HEK293 (cell line): ENCODE results near the gene SPDYC.

Experiments
- CTCF ChIA-PET: fragments of 350-600 bp; formaldehyde crosslinking; extraction: SDS; loops from one replicate; lab custom pipeline; 2021; ENCODE audit warnings: antibody characterized with exemption; lab: Yijun Ruan, JAX
- POLR2A ChIA-PET: fragments of 300-600 bp; formaldehyde crosslinking; extraction: SDS; loops from one replicate; lab custom pipeline; 2020; ENCODE audit warnings: antibody characterized with exemption, inconsistent platforms; lab: Yijun Ruan, JAX
- H3K27ac ChIP-seq: fragments of 200-500 bp; sonication (Bioruptor generic); 2 replicates; pipeline ENCODE4 v1.5.1; 2014; ENCODE audit warnings: low read depth, low read length, control low read depth, inconsistent platforms; ENCODE audit errors: extremely low read depth
- H3K36me3 ChIP-seq, 2 experiments: fragments of 200-500 bp in 1 of 2; sonication (Bioruptor generic) in 1 of 2; 1 replicate in 1 of 2; 2 replicates in 1 of 2; pipeline ENCODE4 v1.5.1; 2014 to 2017; ENCODE audit warnings: inconsistent platforms in 2 of 2, low read length in 2 of 2; ENCODE audit not compliant: control insufficient read depth in 2 of 2, insufficient read depth in 1 of 2
- H3K4me1 ChIP-seq: fragments of 200-500 bp; sonication (Bioruptor generic); 2 replicates; pipeline ENCODE4 v1.5.1; 2014; ENCODE audit warnings: mild to moderate bottlenecking, low read length, inconsistent platforms; ENCODE audit not compliant: control insufficient read depth, insufficient read depth
- H3K4me3 ChIP-seq: 2 replicates; pipeline ENCODE4 v1.5.1; 2011; ENCODE audit warnings: low read depth, mild to moderate bottlenecking, control low read depth, low read length, moderate library complexity
- H3K9me3 ChIP-seq: fragments of 200-500 bp; sonication (Bioruptor generic); 2 replicates; pipeline ENCODE4 v1.5.1; 2014; ENCODE audit warnings: low read depth, low read length, inconsistent platforms; ENCODE audit not compliant: control insufficient read depth, insufficient read depth
- EGR2 ChIP-seq: fragments of 450-650 bp; formaldehyde crosslinking; IDR thresholded peaks from 2 replicates; pipeline ENCODE4 v1.5.1; 2016; ENCODE audit warnings: low read depth, missing biosample characterization, missing genetic modification characterization
- PRDM1 ChIP-seq: fragments of 450-650 bp; formaldehyde crosslinking; IDR thresholded peaks from 2 replicates; pipeline ENCODE4; 2016; ENCODE audit warnings: missing biosample characterization, missing genetic modification characterization
- PRDM10 ChIP-seq: fragments of 450-650 bp; formaldehyde crosslinking; IDR thresholded peaks from 2 replicates; pipeline ENCODE4 v1.5.1; 2016; ENCODE audit warnings: missing biosample characterization, missing genetic modification characterization
- SCRT2 ChIP-seq: fragments of 450-650 bp; formaldehyde crosslinking; IDR thresholded peaks from 2 replicates; pipeline ENCODE4 v1.5.1; 2016; ENCODE audit warnings: missing biosample characterization, missing genetic modification characterization
- ZBTB21 ChIP-seq: fragments of 450-650 bp; formaldehyde crosslinking; IDR thresholded peaks from 2 replicates; pipeline ENCODE4 v1.5.1; 2017; ENCODE audit warnings: missing biosample characterization, missing genetic modification characterization
- ZFHX2 ChIP-seq: fragments of 450-650 bp; formaldehyde crosslinking; conservative IDR thresholded peaks from 2 replicates; pipeline ENCODE4 v1.5.1; 2016; ENCODE audit warnings: missing biosample characterization, missing genetic modification characterization
- ZNF16 ChIP-seq: fragments of 450-650 bp; formaldehyde crosslinking; IDR thresholded peaks from 2 replicates; pipeline ENCODE4 v1.5.1; 2016; ENCODE audit warnings: low read depth, missing biosample characterization, missing genetic modification characterization
- ZNF19 ChIP-seq: fragments of 450-650 bp; formaldehyde crosslinking; IDR thresholded peaks from 2 replicates; pipeline ENCODE4; 2016; ENCODE audit warnings: missing biosample characterization, missing genetic modification characterization, low read depth
- ZNF24 ChIP-seq: fragments of 450-650 bp; formaldehyde crosslinking; IDR thresholded peaks from 2 replicates; pipeline ENCODE4 v1.5.1; 2016; ENCODE audit warnings: missing biosample characterization, missing genetic modification characterization
- ZNF366 ChIP-seq: fragments of 450-650 bp; formaldehyde crosslinking; conservative IDR thresholded peaks from 2 replicates; pipeline ENCODE4 v1.5.1; 2016; ENCODE audit warnings: missing biosample characterization, missing genetic modification characterization
- ZNF510 ChIP-seq: fragments of 450-650 bp; formaldehyde crosslinking; IDR thresholded peaks from 2 replicates; pipeline ENCODE4 v1.5.1; 2018; ENCODE audit warnings: mild to moderate bottlenecking, missing genetic modification characterization, missing biosample characterization; ENCODE audit not compliant: insufficient replicate concordance
- ZNF596 ChIP-seq: fragments of 450-650 bp; IDR thresholded peaks from 2 replicates; pipeline ENCODE4 v1.5.0; 2018; ENCODE audit warnings: missing biosample characterization, mild to moderate bottlenecking, missing genetic modification characterization, moderate library complexity
- ZNF621 ChIP-seq: fragments of 450-650 bp; formaldehyde crosslinking; IDR thresholded peaks from 2 replicates; pipeline ENCODE4 v1.5.1; 2017; ENCODE audit warnings: missing biosample characterization, missing genetic modification characterization
- ZNF677 ChIP-seq: fragments of 450-650 bp; IDR thresholded peaks from 2 replicates; pipeline ENCODE4 v1.5.0; 2018; ENCODE audit warnings: missing biosample characterization, mild to moderate bottlenecking, missing genetic modification characterization, moderate library complexity
- ZNF707 ChIP-seq: fragments of 450-650 bp; formaldehyde crosslinking; IDR thresholded peaks from 2 replicates; pipeline ENCODE4 v1.5.1; 2016; ENCODE audit warnings: missing biosample characterization, missing genetic modification characterization
- ZNF747 ChIP-seq: fragments of 450-650 bp; formaldehyde crosslinking; IDR thresholded peaks from 2 replicates; pipeline ENCODE4 v1.5.1; 2016; ENCODE audit warnings: missing biosample characterization, missing genetic modification characterization
- ZNF785 ChIP-seq: fragments of 450-650 bp; formaldehyde crosslinking; IDR thresholded peaks from 2 replicates; pipeline ENCODE4 v1.5.1; 2016; ENCODE audit warnings: missing biosample characterization, missing genetic modification characterization
- ZSCAN30 ChIP-seq: fragments of 450-650 bp; IDR thresholded peaks from 2 replicates; pipeline ENCODE4 v1.5.1; 2018; ENCODE audit warnings: missing biosample characterization, mild to moderate bottlenecking, missing genetic modification characterization, moderate library complexity

The SPDYC gene

GRCh38 chr11:65214212-65214845 is 44.3 kb downstream of the SPDYC start (continued):
- TF ChIP-seq ZNF747 = no peak
- TF ChIP-seq ZBTB21 = no peak
- no peak for TF ChIP-seq ZSCAN30 (tag by site-specific recombination)

- H3K36me3 ChIP-seq = peaks cover 0 to 14% of the 10 kb centered on the region in 2 experiments; a peak in 1 of 3 replicates
- no peak overlapping the region for H3K4me3 ChIP-seq
- no peaks in the 10 kb centered on the region; the same call in 1 of the 2 replicates for H3K4me1 ChIP-seq
- H3K27ac ChIP-seq = no peak overlapping the region
- H3K9me3 ChIP-seq = no peaks in the 10 kb centered on the region
- TF ChIP-seq ZNF785 (peak; percentile 53; the same call in 1 of the 2 replicates), ZNF596 (peak; percentile 80), PRDM1 (tag by site-specific recombination) (peak; percentile 94), SCRT2 (no peak), ZNF19 (tag by site-specific recombination) (no peak), ZFHX2 (tag by site-specific recombination) (peak; percentile 99), ZNF24 (tag by site-specific recombination) (0 out of 2 replicates have a peak, but pooled peaks have one; percentile 52), ZNF677 (no peak), ZNF510 (tag by site-specific recombination) (no peak), EGR2 (peak; percentile 99), ZNF366 (tag by site-specific recombination) (peak; percentile 70), ZNF621 (tag by site-specific recombination) (no peak), ZNF16 (no peak), ZNF707 (tag by site-specific recombination) (no peak)
- CTCF ChIA-PET = interaction anchor here (0.9 to 1.1 kb wide), 2 partner anchors 11 to 35 kb away, joined by 5 read pairs; no protein-coding TSS in a partner anchor
- POLR2A ChIA-PET = interaction anchor here (0.8 kb wide), 1 partner anchor 46 kb away, joined by 3 read pairs; the partner anchor contains the start of gene POLA2
Measured at GRCh38 chr11:65215441-65216076, 45.5 kb downstream of the SPDYC start.

GRCh38 chr11:65216830-65217229 is 46.8 kb downstream of the SPDYC start:
- Histone ChIP-seq H3K36me3 (peaks cover 0 to 3% of the 10 kb centered on the region in 2 experiments; a peak in 1 of 3 replicates), H3K4me3 (no peak overlapping the region), H3K27ac (no peak overlapping the region), H3K4me1 (no peaks in the 10 kb centered on the region; the same call in 1 of the 2 replicates), H3K9me3 (no peaks in the 10 kb centered on the region)
- TF ChIP-seq PRDM10 (tag by site-specific recombination) (no peak), EGR2 (peak; percentile 15; the same call in 1 of the 2 replicates), ZFHX2 (tag by site-specific recombination) (peak; percentile 38; the same call in 1 of the 2 replicates)
- CTCF ChIA-PET = interaction anchor here (0.5 to 0.6 kb wide), 2 partner anchors 294 to 371 kb away, joined by 3 to 4 read pairs; no protein-coding TSS in a partner anchor
- POLR2A ChIA-PET = no interaction called here
